ENCODE data around the gene MEF2C.

The MEF2C gene

GRCh38 chr5:88823201-88823600, 59.8 kb downstream of the MEF2C start:
- H3K9me3 ChIP-seq (ENCODE audit: control insufficient read depth, insufficient read depth, low read length), result no peaks in the 10 kb centered on the region
- no peaks in the 10 kb centered on the region for H3K36me3 ChIP-seq (ENCODE audit: insufficient read depth, low read length)
- H3K4me1 ChIP-seq (ENCODE audit: insufficient read depth, low read length), result peaks cover 27% of the 10 kb centered on the region
- H3K9ac ChIP-seq (ENCODE audit: low read depth, low read length), result no peak overlapping the region

GRCh38 chr5:88821161-88821560, 61.8 kb downstream of the MEF2C start:
- Histone ChIP-seq H3K36me3 (ENCODE audit: insufficient read depth, low read length) (no peaks in the 10 kb centered on the region), H3K4me1 (ENCODE audit: insufficient read depth, low read length) (peaks cover 20% of the 10 kb centered on the region), H3K9ac (ENCODE audit: low read depth, low read length) (no peak overlapping the region), H3K9me3 (ENCODE audit: control insufficient read depth, insufficient read depth, low read length) (no peaks in the 10 kb centered on the region)

- no peak overlapping the region for H3K9ac ChIP-seq (ENCODE audit: low read depth, low read length)
- peaks cover 23% of the 10 kb centered on the region for H3K4me1 ChIP-seq (ENCODE audit: insufficient read depth, low read length)
- H3K36me3 ChIP-seq (ENCODE audit: insufficient read depth, low read length), result no peaks in the 10 kb centered on the region
Observed at GRCh38 chr5:88820581-88820980, 62.4 kb downstream of the MEF2C start.

GRCh38 chr5:88819301-88819999, 63.5 kb downstream of the MEF2C start:
- no peak overlapping the region for H3K9ac ChIP-seq (ENCODE audit: low read depth, low read length)
- H3K9me3 ChIP-seq (ENCODE audit: control insufficient read depth, insufficient read depth, low read length), result no peaks in the 10 kb centered on the region
- no peaks in the 10 kb centered on the region for H3K36me3 ChIP-seq (ENCODE audit: insufficient read depth, low read length)
- peaks cover 30% of the 10 kb centered on the region for H3K4me1 ChIP-seq (ENCODE audit: insufficient read depth, low read length)

More at GRCh38 chr5:88820581-88820980, 62.4 kb downstream of the MEF2C start:
- no peaks in the 10 kb centered on the region for H3K9me3 ChIP-seq (ENCODE audit: control insufficient read depth, insufficient read depth, low read length)

GRCh38 chr5:88818296-88818695, 64.7 kb downstream of the MEF2C start:
- H3K9me3 ChIP-seq (ENCODE audit: control insufficient read depth, insufficient read depth, low read length), result no peaks in the 10 kb centered on the region
- peaks cover 36% of the 10 kb centered on the region for H3K4me1 ChIP-seq (ENCODE audit: insufficient read depth, low read length)
- no peak overlapping the region for H3K9ac ChIP-seq (ENCODE audit: low read depth, low read length)
- no peaks in the 10 kb centered on the region for H3K36me3 ChIP-seq (ENCODE audit: insufficient read depth, low read length)

- Histone ChIP-seq H3K4me1 (ENCODE audit: insufficient read depth, low read length) (peaks cover 36% of the 10 kb centered on the region), H3K9me3 (ENCODE audit: control insufficient read depth, insufficient read depth, low read length) (no peaks in the 10 kb centered on the region), H3K36me3 (ENCODE audit: insufficient read depth, low read length) (no peaks in the 10 kb centered on the region), H3K9ac (ENCODE audit: low read depth, low read length) (no peak overlapping the region)
Observed at GRCh38 chr5:88816195-88816594, 66.8 kb downstream of the MEF2C start.

- Histone ChIP-seq H3K4me1 (ENCODE audit: insufficient read depth, low read length) (peaks cover 36% of the 10 kb centered on the region), H3K9me3 (ENCODE audit: control insufficient read depth, insufficient read depth, low read length) (no peaks in the 10 kb centered on the region), H3K36me3 (ENCODE audit: insufficient read depth, low read length) (no peaks in the 10 kb centered on the region), H3K9ac (ENCODE audit: low read depth, low read length) (no peak overlapping the region)
Observed at GRCh38 chr5:88815050-88815789, 67.8 kb downstream of the MEF2C start.

GRCh38 chr5:88813805-88814575, 69.0 kb downstream of the MEF2C start:
- H3K9ac ChIP-seq (ENCODE audit: low read depth, low read length), result no peak overlapping the region
- H3K36me3 ChIP-seq (ENCODE audit: insufficient read depth, low read length), result no peaks in the 10 kb centered on the region
- H3K9me3 ChIP-seq (ENCODE audit: control insufficient read depth, insufficient read depth, low read length), result no peaks in the 10 kb centered on the region
- H3K4me1 ChIP-seq (ENCODE audit: insufficient read depth, low read length), result peaks cover 28% of the 10 kb centered on the region

- no peaks in the 10 kb centered on the region for H3K9me3 ChIP-seq (ENCODE audit: control insufficient read depth, insufficient read depth, low read length)
- H3K9ac ChIP-seq (ENCODE audit: low read depth, low read length), result no peak overlapping the region
- no peaks in the 10 kb centered on the region for H3K36me3 ChIP-seq (ENCODE audit: insufficient read depth, low read length)
- H3K4me1 ChIP-seq (ENCODE audit: insufficient read depth, low read length), result peaks cover 23% of the 10 kb centered on the region
Observed at GRCh38 chr5:88813244-88813643, 69.7 kb downstream of the MEF2C start.

- H3K9me3 ChIP-seq (ENCODE audit: control insufficient read depth, insufficient read depth, low read length), result no peaks in the 10 kb centered on the region
- no peaks in the 10 kb centered on the region for H3K4me1 ChIP-seq (ENCODE audit: insufficient read depth, low read length)
- H3K9ac ChIP-seq (ENCODE audit: low read depth, low read length), result no peak overlapping the region
- H3K36me3 ChIP-seq (ENCODE audit: insufficient read depth, low read length), result no peaks in the 10 kb centered on the region
Observed at GRCh38 chr5:88808153-88808552, 74.8 kb downstream of the MEF2C start.

GRCh38 chr5:88807327-88807726, 75.7 kb downstream of the MEF2C start:
- Histone ChIP-seq H3K9me3 (ENCODE audit: control insufficient read depth, insufficient read depth, low read length) (no peaks in the 10 kb centered on the region), H3K4me1 (ENCODE audit: insufficient read depth, low read length) (no peaks in the 10 kb centered on the region), H3K36me3 (ENCODE audit: insufficient read depth, low read length) (no peaks in the 10 kb centered on the region), H3K9ac (ENCODE audit: low read depth, low read length) (no peak overlapping the region)

- H3K36me3 ChIP-seq (ENCODE audit: insufficient read depth, low read length), result no peaks in the 10 kb centered on the region
- no peak overlapping the region; the same call in 1 of the 2 replicates for H3K9ac ChIP-seq (ENCODE audit: low read depth, low read length)
- H3K4me1 ChIP-seq (ENCODE audit: insufficient read depth, low read length), result no peaks in the 10 kb centered on the region
- no peaks in the 10 kb centered on the region for H3K9me3 ChIP-seq (ENCODE audit: control insufficient read depth, insufficient read depth, low read length)
Observed at GRCh38 chr5:88806338-88806737, 76.6 kb downstream of the MEF2C start.

GRCh38 chr5:88805151-88805784, 77.7 kb downstream of the MEF2C start:
- no peak overlapping the region for H3K9ac ChIP-seq (ENCODE audit: low read depth, low read length)
- H3K9me3 ChIP-seq (ENCODE audit: control insufficient read depth, insufficient read depth, low read length), result no peaks in the 10 kb centered on the region
- H3K36me3 ChIP-seq (ENCODE audit: insufficient read depth, low read length), result no peaks in the 10 kb centered on the region
- H3K4me1 ChIP-seq (ENCODE audit: insufficient read depth, low read length), result no peaks in the 10 kb centered on the region

- Histone ChIP-seq H3K9me3 (ENCODE audit: control insufficient read depth, insufficient read depth, low read length) (no peaks in the 10 kb centered on the region), H3K9ac (ENCODE audit: low read depth, low read length) (no peak overlapping the region), H3K36me3 (ENCODE audit: insufficient read depth, low read length) (no peaks in the 10 kb centered on the region), H3K4me1 (ENCODE audit: insufficient read depth, low read length) (no peaks in the 10 kb centered on the region)
Observed at GRCh38 chr5:88804444-88804843, 78.5 kb downstream of the MEF2C start.
